HG02623 (cell line): Measurements from ENCODE around the gene B3GNT8.
"Not testable (repeated sequence)": the region's sequence is repeated elsewhere in the genome, so short reads cannot be mapped to it uniquely, and the experiment has no call there.

Experiments used
- ATAC-seq: cut with Tn5 transposase; IDR thresholded peaks from one replicate; pipeline ENCODE4 v1.9.1; 2021; ENCODE audit warnings: moderate library complexity; ENCODE audit not compliant: unreplicated experiment

B3GNT8 gene

DNA sequence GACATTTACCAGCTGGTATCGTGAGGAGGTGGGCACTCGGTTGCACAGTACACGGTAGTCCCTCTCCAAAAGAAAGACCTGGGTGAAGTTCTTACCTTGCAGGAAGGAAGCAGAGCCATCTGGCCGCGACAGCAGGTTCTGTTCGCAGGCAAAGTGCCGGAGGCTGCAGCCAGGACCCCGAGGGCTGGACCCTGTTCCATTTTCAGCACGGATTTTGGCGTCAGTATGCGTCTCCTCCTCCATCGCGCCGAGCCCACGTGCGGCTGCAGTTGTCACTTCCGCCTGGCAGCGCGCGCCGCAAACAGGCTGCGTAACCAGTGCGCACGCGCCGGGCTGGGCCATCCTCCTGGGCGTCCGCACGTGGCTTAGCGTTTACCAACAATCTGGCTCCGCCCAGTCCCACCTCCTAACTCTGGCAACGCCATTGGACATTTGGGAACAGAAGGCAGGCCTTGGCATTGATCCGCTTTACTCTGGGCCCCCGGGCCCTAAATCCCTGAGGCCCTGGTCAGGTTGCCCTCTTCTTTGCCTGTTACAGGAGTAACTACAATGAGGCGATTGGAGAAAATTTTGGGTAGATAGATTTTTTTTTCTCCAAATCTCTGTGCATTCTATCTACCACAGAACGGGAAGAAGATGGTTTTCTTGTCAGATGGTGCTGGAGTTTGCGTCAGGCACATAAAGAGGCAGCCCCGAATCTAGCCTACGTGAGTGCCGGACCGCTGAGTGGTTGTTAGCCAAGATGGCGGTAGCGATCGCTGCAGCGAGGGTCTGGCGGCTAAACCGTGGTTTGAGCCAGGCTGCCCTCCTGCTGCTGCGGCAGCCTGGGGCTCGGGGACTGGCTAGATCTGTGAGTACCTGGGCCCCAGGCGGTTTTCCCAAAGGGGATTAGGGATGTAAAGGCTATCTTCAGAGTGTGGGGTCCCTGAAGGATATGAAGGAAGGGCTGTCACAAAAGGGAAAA lies 29.8 kb downstream of the B3GNT8 start, which contains the start of the genes BCKDHA and EXOSC5:
Gene BCKDHA, plus strand, starts transcription at position 733 of the 964 bp plus-strand sequence. Its CDS starts 10 bp downstream, at position 743.
Gene EXOSC5, minus strand, starts transcription at position 274 of the 964 bp plus-strand sequence. Its CDS starts 31 bp downstream, at position 243.
- ATAC-seq: peak; percentile 85

- no peak for ATAC-seq
Observed at GRCh38 chr19:41395355-41395754, 31.8 kb downstream of the B3GNT8 start.

DNA sequence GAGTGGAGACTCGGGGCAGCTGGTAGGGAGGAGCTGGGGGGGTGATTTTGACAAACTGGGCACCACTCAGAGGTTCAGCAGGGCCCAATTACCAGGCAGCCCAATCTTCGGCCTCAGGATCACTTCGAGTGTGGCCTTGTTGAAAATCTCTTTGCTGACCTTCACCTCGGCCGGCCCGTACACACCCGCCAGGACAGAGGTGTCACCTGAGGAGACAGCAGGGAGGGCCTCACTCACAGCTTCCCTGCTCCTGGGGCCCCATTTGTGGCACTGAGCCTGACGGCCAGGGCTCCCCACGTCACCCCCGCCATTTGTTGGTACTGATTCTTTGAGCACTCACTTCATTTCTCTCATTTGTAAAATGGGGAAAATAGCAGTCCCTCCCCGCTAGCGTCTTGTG lies 34.4 kb downstream of the B3GNT8 start:
- ATAC-seq: no peak

DNA sequence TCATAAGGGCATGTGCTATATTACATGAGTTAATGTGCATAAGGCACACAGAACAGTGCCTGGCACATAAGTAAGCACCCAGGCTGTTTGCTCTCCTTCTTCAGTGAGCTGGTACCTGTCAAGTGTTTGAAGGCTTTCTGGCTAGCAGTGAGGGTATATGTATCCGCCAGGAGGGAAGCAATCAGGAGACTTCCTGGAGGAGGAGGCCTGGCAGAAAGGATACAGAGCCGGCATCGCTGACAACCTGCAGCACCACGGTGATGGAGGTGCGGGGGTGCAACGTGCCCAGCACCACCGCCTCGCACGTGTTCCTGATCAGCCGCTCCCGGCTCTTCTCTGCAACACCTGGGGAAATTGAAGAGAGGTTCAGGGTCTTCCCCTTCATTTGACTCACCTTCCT lies 35.6 kb downstream of the B3GNT8 start:
- ATAC-seq: no peak

DNA sequence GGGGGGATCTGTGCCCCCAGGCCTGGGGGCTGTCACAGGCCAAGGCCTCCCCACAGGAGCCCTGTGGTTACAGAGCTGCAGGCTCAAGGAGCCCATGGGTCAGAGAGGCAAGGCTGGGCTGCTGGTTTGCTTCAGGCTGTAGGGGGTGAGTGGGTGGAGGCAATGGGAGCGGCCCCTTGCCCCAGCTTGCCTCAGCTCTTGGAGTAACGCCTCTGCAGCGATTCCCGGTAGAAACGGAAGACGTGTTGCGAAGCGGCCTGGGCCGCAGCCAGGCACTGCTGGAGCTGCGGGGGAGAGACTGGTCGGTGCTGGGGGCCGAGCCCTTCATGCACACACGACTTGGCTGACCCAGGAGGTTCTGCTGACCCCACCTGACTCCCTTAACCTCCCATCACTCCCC lies 40.7 kb downstream of the B3GNT8 start:
- ATAC-seq: no peak

DNA sequence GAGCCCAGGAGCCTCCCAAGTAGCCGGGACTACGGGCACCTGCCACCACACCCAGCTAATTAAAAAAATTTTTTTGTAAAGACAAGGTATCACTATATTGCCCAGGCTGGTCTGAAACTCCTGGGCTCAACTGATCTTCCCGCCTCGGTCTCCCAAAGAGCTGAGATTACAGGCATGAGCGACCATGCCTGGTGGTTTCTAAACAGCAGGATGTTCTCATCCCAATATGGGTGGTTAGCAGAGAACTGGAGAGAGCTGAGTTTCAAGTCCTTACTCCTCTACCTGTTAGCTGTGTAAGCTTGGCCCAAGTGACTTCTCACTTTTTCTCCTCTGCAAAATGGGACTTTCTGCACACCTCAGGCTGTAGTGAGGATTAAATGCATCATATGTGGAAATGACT lies 42.8 kb downstream of the B3GNT8 start:
- ATAC-seq: no peak

DNA sequence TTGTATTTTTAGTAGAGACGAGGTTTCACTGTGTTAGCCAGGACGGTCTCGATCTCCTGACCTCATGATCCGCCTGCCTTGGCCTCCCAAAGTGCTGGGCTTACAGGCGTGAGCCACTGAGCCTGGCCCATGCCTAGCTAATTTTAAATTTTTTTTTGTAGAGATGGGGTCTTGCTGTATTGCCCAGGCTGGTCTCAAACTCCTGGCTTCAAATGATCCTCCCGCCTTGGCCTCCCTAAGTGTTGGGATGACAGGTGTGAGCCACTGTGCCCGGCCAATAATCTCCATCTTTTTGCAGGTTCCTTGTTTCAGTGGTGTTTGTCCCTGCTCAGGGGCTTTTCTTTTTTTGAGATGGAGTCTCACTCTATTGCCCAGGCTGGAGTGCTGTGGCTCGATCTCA lies 45.6 kb downstream of the B3GNT8 start:
- not testable (repeated sequence) for ATAC-seq

DNA sequence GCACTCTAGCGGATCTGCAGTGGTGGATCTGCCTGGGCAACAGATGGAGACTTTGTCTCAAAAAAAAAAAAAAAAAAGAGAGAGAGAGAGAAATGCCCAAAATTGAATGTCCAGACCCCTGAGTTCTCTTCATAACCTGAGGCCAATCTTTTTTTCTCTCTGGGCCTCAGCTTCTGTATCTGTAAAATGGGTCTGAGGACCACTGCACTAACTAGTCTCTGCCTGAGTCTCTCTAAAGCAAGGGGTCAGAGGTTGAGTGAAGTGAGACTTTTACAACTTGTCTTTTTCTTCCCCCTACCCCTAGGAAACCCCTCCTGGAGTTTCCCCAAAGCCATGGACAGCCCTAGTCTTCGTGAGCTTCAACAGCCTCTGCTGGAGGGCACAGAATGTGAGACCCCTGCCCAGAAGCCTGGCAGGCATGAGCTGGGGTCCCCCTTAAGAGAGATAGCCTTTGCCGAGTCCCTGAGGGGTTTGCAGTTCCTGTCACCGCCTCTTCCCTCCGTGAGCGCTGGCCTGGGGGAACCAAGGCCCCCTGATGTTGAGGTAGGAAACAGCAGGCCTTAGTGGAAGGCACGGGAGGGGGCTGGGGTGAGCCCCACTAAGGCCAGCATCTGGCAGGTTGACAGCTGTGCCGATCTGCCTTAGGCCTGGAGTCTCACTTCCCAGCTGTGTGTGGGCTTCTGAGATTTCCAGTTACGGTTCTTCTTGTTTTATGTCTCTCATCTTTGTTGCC lies 49.0 kb downstream of the B3GNT8 start:
- ATAC-seq: no peak

- ATAC-seq: no peak
Observed at GRCh38 chr19:41376998-41377365, 50.2 kb downstream of the B3GNT8 start.

DNA sequence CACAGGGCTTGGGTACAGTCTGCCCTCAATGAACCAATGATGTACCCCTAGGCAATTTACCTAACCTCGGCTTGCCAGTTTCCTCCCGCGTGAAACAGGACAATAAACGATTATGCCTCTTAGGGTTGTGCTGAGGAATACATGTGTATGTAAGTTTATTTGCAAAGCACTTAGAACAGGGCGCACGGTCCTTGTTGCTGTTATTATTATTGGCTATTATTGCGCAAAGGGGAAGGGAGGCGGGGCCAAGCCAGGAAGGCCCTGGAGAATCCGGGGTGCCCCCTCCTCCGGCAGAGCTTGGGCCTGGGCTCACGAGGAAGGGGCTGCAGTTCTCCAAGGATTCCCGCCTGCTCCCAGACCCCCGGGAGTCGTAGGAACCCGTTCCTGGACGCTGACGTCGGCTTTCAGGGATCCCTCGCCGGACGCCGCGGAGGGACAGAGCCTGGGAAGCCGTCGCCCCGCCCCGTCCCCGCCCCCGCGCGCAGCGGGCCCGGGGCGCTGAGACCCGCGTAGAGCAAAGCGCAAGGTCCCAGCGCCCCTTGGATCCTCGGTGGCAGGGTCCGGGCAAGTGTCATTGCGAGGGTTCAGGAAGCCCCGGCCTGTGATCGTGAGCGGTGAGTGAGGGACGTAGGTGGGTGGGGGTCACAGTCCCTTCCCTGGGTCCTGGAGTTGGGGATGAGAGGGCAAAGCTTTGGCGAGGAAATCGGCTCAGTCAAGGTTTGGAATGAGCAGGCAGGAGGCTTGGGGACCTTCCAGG lies 50.8 kb downstream of the B3GNT8 start, which contains the start of gene TMEM91:
Gene TMEM91, plus strand, starts transcription at position 293 of the 757 bp plus-strand sequence. CDS start 1,777 bp downstream, outside the sequence.
- ATAC-seq: no peak
